HL-60 (cell line): Measurements from ENCODE around the gene TPX2.

ENCODE experiments used
- DNase-seq, 2 experiments: peaks; one replicate each; pipeline ENCODE4 v3.0.0-alpha.2; 2010 to 2020; ENCODE audit warnings: low read depth in 1 of 2, low spot score in 1 of 2
- H3K27ac ChIP-seq: fragments of 250-450 bp; sonication (Bioruptor Pico); replicated peaks from 2 replicates; pipeline ENCODE4 v1.5.1; 2020; ENCODE audit warnings: mild to moderate bottlenecking, moderate library complexity
- H3K27me3 ChIP-seq: fragments of 250-450 bp; sonication (Bioruptor Pico); 2 replicates; pipeline ENCODE4 v1.5.1; 2021; ENCODE audit warnings: mild to moderate bottlenecking, moderate library complexity; ENCODE audit not compliant: insufficient read depth, poor library complexity, severe bottlenecking
- H3K4me3 ChIP-seq: replicated peaks from 2 replicates; pipeline ENCODE4 v1.5.1; 2011; ENCODE audit warnings: mild to moderate bottlenecking, control low read depth, low read length; ENCODE audit not compliant: insufficient read depth
- CTCF ChIP-seq: IDR thresholded peaks from one replicate; pipeline ENCODE4 v1.5.1; 2011; ENCODE audit warnings: low read length, control low read depth, inconsistent platforms; ENCODE audit not compliant: insufficient read depth
- GABPA ChIP-seq: IDR thresholded peaks from 2 replicates; pipeline ENCODE4 v1.6.1; 2012; ENCODE audit warnings: low read depth
- POLR2AphosphoS5 ChIP-seq: IDR thresholded peaks from 2 replicates; pipeline ENCODE4 v1.6.1; 2012; ENCODE audit warnings: low read depth
- REST ChIP-seq: IDR thresholded peaks from 2 replicates; pipeline ENCODE4 v1.6.1; 2012; ENCODE audit warnings: low read depth; ENCODE audit not compliant: insufficient replicate concordance
- SPI1 ChIP-seq: IDR thresholded peaks from 2 replicates; pipeline ENCODE4 v1.6.1; 2012; ENCODE audit warnings: low read depth, mild to moderate bottlenecking, borderline replicate concordance

The TPX2 gene

GRCh38 chr20:31758521-31758920 lies 19.4 kb downstream of the TPX2 start:
- TF ChIP-seq SPI1 (no peak), CTCF (no peak), REST (no peak), POLR2AphosphoS5 (no peak), GABPA (no peak)
- no peaks in the 10 kb centered on the region for H3K27me3 ChIP-seq
- H3K27ac ChIP-seq: no peak overlapping the region
- no peak for DNase-seq
- H3K4me3 ChIP-seq: no peak overlapping the region

GRCh38 chr20:31758991-31759390 lies 19.9 kb downstream of the TPX2 start:
- Histone ChIP-seq H3K4me3 (no peak overlapping the region), H3K27me3 (no peaks in the 10 kb centered on the region), H3K27ac (no peak overlapping the region)
- TF ChIP-seq GABPA: no peak
- TF ChIP-seq REST: no peak
- no peak for TF ChIP-seq SPI1
- TF ChIP-seq POLR2AphosphoS5: no peak
- TF ChIP-seq CTCF: no peak
- DNase-seq: no peak

- no peak for DNase-seq
- Histone ChIP-seq H3K27me3 (no peaks in the 10 kb centered on the region), H3K27ac (no peak overlapping the region), H3K4me3 (no peak overlapping the region)
- no peak for TF ChIP-seq GABPA
- no peak for TF ChIP-seq CTCF
- no peak for TF ChIP-seq SPI1
- TF ChIP-seq POLR2AphosphoS5: no peak
- no peak for TF ChIP-seq REST
Measured at GRCh38 chr20:31759836-31760518, 20.9 kb downstream of the TPX2 start.
